ENCODE data around the gene SYN1.

DNA sequence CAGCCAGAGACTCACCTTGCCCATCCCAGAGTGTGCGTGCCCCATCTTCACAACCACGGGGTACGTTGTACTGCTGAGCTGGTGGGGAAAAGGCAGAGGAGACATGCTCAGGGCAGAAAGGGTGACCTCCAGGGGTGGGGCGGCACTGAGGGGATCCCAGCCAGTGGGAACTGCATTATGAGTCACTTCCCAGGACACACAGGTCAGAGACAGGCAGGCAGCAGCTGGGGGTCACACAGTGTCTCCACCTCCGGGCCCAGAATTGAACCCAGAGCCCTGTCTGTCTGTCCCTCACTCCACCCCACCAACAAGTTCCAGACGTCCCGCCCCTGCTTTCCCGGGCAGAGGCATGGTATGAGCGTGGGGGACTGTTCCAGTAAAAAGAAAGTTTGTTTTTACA, 42.2 kb downstream of the SYN1 start:
- TF ChIP-seq, protein P1, sequence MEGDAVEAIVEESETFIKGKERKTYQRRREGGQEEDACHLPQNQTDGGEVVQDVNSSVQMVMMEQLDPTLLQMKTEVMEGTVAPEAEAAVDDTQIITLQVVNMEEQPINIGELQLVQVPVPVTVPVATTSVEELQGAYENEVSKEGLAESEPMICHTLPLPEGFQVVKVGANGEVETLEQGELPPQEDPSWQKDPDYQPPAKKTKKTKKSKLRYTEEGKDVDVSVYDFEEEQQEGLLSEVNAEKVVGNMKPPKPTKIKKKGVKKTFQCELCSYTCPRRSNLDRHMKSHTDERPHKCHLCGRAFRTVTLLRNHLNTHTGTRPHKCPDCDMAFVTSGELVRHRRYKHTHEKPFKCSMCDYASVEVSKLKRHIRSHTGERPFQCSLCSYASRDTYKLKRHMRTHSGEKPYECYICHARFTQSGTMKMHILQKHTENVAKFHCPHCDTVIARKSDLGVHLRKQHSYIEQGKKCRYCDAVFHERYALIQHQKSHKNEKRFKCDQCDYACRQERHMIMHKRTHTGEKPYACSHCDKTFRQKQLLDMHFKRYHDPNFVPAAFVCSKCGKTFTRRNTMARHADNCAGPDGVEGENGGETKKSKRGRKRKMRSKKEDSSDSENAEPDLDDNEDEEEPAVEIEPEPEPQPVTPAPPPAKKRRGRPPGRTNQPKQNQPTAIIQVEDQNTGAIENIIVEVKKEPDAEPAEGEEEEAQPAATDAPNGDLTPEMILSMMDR (IDR thresholded peaks at IDR 0.05), result no peak
- TF ChIP-seq POLR2AphosphoS5 (IDR thresholded peaks at IDR 0.05), result no peak
